OCI-LY7 (cell line): Measurements from ENCODE around the gene EMILIN1.
"Not testable (repeated sequence)": the region's sequence is repeated elsewhere in the genome, so short reads cannot be mapped to it uniquely, and the experiment has no call there.

Source experiments
- CTCF ChIP-seq: fragments of 200-600 bp; sonication (generic); conservative IDR thresholded peaks from 2 replicates; pipeline ENCODE4 v1.5.1; 2014; ENCODE audit warnings: mild to moderate bottlenecking, antibody characterized with exemption, low read length, moderate library complexity, mixed read lengths
- EZH2phosphoT487 ChIP-seq: fragments of 200-600 bp; sonication (generic); IDR thresholded peaks from 2 replicates; pipeline ENCODE4 v1.6.1; 2018; ENCODE audit warnings: low read depth, borderline replicate concordance, mild to moderate bottlenecking, mixed run types, antibody characterized with exemption, low read length, moderate library complexity, mixed read lengths

- not testable (repeated sequence) for TF ChIP-seq CTCF, EZH2phosphoT487
Observed at GRCh38 chr2:27119330-27119670, 40.9 kb downstream of the EMILIN1 start.
